Keratinocyte (primary cell): Measurements from ENCODE around the gene NHSL1. TPM values are rescaled to one million over a fixed set of nuclear protein-coding genes. Genes with fewer than 3 reads are reported as not detected.

ENCODE experiments used
- DNase-seq: peaks from one replicate; pipeline ENCODE4 v3.0.0-alpha.2; 2011; ENCODE audit warnings: low read depth, missing footprints, low spot score
- FAIRE-seq: peaks from 2 replicates; lab custom pipeline; 2011; peaks lifted over from hg19 to GRCh38; lab: Jason Lieb, UNC
- H2AFZ ChIP-seq: 2 replicates; pipeline ENCODE4 v1.6.0; 2012; ENCODE audit warnings: low read length, control low read depth, inconsistent platforms; ENCODE audit not compliant: control insufficient read depth
- H3K27ac ChIP-seq: 2 replicates; pipeline ENCODE4 v1.5.1; 2011; ENCODE audit warnings: low read length; ENCODE audit not compliant: control insufficient read depth, insufficient read depth
- H3K27me3 ChIP-seq: 3 replicates; pipeline ENCODE4 v1.6.0; 2011; ENCODE audit warnings: low read length; ENCODE audit not compliant: control insufficient read depth, insufficient read depth; ENCODE audit errors: extremely low read depth
- H3K36me3 ChIP-seq, 2 experiments: 2 replicates in 1 of 2; 3 replicates in 1 of 2; pipeline ENCODE4 v1.5.1; 2011; ENCODE audit warnings: low read length in 2 of 2, mild to moderate bottlenecking in 1 of 2; ENCODE audit not compliant: control insufficient read depth in 2 of 2, insufficient read depth in 2 of 2; ENCODE audit errors: extremely low read depth in 1 of 2
- H3K4me1 ChIP-seq: 3 replicates; pipeline ENCODE4 v1.5.1; 2011; ENCODE audit warnings: low read length; ENCODE audit not compliant: control insufficient read depth, insufficient read depth; ENCODE audit errors: extremely low read depth
- H3K4me2 ChIP-seq: 3 replicates; pipeline ENCODE4 v1.6.0; 2011; ENCODE audit warnings: low read depth, low read length; ENCODE audit not compliant: control insufficient read depth, insufficient read depth; ENCODE audit errors: extremely low read depth
- H3K4me3 ChIP-seq, 3 experiments: fragments of 200-600 bp in 1 of 3; sonication (generic) in 1 of 3; 2 replicates in 2 of 3; 3 replicates in 1 of 3; pipeline ENCODE4 v1.5.1; 2011 to 2016; ENCODE audit warnings: low read length in 3 of 3, mild to moderate bottlenecking in 3 of 3, control low read depth in 2 of 3, inconsistent platforms in 1 of 3, low read depth in 1 of 3, mixed read lengths in 1 of 3, mixed run types in 1 of 3, moderate library complexity in 1 of 3; ENCODE audit not compliant: control insufficient read depth in 2 of 3, insufficient read depth in 2 of 3; ENCODE audit errors: extremely low read depth in 1 of 3
- H3K79me2 ChIP-seq: 2 replicates; pipeline ENCODE4 v1.6.0; 2012; ENCODE audit warnings: low read length; ENCODE audit not compliant: control insufficient read depth, insufficient read depth
- H3K9ac ChIP-seq: 3 replicates; pipeline ENCODE4 v1.6.0; 2011; ENCODE audit warnings: low read length; ENCODE audit not compliant: control insufficient read depth, insufficient read depth; ENCODE audit errors: extremely low read depth
- H3K9me1 ChIP-seq: 3 replicates; pipeline ENCODE4 v1.6.0; 2011; ENCODE audit warnings: low read length; ENCODE audit not compliant: control insufficient read depth, insufficient read depth; ENCODE audit errors: extremely low read depth
- H3K9me3 ChIP-seq: 2 replicates; pipeline ENCODE4 v1.5.1; 2012; ENCODE audit warnings: low read depth, low read length; ENCODE audit not compliant: control insufficient read depth
- H4K20me1 ChIP-seq: 3 replicates; pipeline ENCODE4 v1.6.0; 2011; ENCODE audit warnings: low read length; ENCODE audit not compliant: control insufficient read depth, insufficient read depth; ENCODE audit errors: extremely low read depth
- EZH2 ChIP-seq: IDR thresholded peaks from one replicate; pipeline ENCODE4 v1.6.1; 2012; ENCODE audit warnings: inconsistent platforms, mild to moderate bottlenecking, low read length, moderate library complexity
- dilution Hi-C: fragments of 300-500 bp; cut with MboI; formaldehyde crosslinking; loops from one replicate; pipeline ENCODE4 v1.7.0; 2020; ENCODE audit warnings: low sequenced_read_pairs; ENCODE audit not compliant: extremely low pct_ligation_motif_present
- polyA plus RNA-seq, 5 experiments: library from polyadenylated mRNA; depleted of rRNA in 3 of 5; stranded (reverse) in 3 of 5; stranded (forward) in 1 of 5; unstranded in 1 of 5; fragments of >200 nt; gene quantifications; 1 replicate in 1 of 5; 2 replicates in 3 of 5; 3 replicates in 1 of 5; pipeline versions ENCODE4 v1.2.1 to v1.2.3, GENCODE V29; 2011 to 2012; ENCODE audit warnings: missing spikeins in 2 of 5, low read depth in 1 of 5, low replicate concordance in 1 of 5
- TF ChIP-seq, protein P1 (sequence below), 3 experiments: IDR thresholded peaks in 1 of 3; conservative IDR thresholded peaks in 1 of 3; optimal IDR thresholded peaks in 1 of 3; 2 replicates in 2 of 3; 3 replicates in 1 of 3; pipeline versions ENCODE3 to v1.5.1; 2011; ENCODE audit warnings: low read length in 3 of 3, mild to moderate bottlenecking in 3 of 3, moderate library complexity in 2 of 3, control low read depth in 1 of 3, inconsistent platforms in 1 of 3; ENCODE audit not compliant: insufficient read depth in 2 of 3; ENCODE audit errors: extremely low read depth in 1 of 3

The NHSL1 gene
- polyA plus RNA-seq, 1 donor (not counting 4 experiments of a cell fraction or from before 2014, with no cell fraction given), result 11.8 TPM

- Histone ChIP-seq H3K36me3 (no peaks in the 10 kb centered on the region), H3K4me3 (no peak overlapping the region), H4K20me1 (no peaks in the 10 kb centered on the region), H3K9me1 (peaks cover 5% of the 10 kb centered on the region), H3K79me2 (peaks cover 59% of the 10 kb centered on the region), H2AFZ (no peak overlapping the region), H3K27ac (peak overlapping the region; percentile 23), H3K9me3 (no peaks in the 10 kb centered on the region), H3K27me3 (no peaks in the 10 kb centered on the region), H3K4me2 (no peak overlapping the region), H3K4me1 (peaks cover 13% of the 10 kb centered on the region), H3K9ac (no peak overlapping the region)
- TF ChIP-seq EZH2, result no peak
- TF ChIP-seq, protein P1, sequence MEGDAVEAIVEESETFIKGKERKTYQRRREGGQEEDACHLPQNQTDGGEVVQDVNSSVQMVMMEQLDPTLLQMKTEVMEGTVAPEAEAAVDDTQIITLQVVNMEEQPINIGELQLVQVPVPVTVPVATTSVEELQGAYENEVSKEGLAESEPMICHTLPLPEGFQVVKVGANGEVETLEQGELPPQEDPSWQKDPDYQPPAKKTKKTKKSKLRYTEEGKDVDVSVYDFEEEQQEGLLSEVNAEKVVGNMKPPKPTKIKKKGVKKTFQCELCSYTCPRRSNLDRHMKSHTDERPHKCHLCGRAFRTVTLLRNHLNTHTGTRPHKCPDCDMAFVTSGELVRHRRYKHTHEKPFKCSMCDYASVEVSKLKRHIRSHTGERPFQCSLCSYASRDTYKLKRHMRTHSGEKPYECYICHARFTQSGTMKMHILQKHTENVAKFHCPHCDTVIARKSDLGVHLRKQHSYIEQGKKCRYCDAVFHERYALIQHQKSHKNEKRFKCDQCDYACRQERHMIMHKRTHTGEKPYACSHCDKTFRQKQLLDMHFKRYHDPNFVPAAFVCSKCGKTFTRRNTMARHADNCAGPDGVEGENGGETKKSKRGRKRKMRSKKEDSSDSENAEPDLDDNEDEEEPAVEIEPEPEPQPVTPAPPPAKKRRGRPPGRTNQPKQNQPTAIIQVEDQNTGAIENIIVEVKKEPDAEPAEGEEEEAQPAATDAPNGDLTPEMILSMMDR (optimal IDR thresholded peaks at IDR 0.05 in 1 of 3, IDR thresholded peaks at IDR 0.05 in 1 of 3, conservative IDR thresholded peaks at IDR 0.05 in 1 of 3; ENCODE audit: extremely low read depth in 1 of 3, insufficient read depth in 2 of 3, low read length in 3 of 3), result no peak
- DNase-seq (peak; percentile 19), FAIRE-seq (peak; percentile 92)
- dilution Hi-C loops, result no loop called here
Measured at GRCh38 chr6:138546733-138547185, 47.5 kb upstream of the NHSL1 start.

GRCh38 chr6:138545621-138545980 lies 46.3 kb upstream of the NHSL1 start:
- Histone ChIP-seq H3K27me3 (no peaks in the 10 kb centered on the region), H3K4me2 (no peak overlapping the region), H3K9me3 (no peaks in the 10 kb centered on the region), H3K4me3 (no peak overlapping the region), H4K20me1 (no peaks in the 10 kb centered on the region), H3K36me3 (no peaks in the 10 kb centered on the region), H3K9ac (no peak overlapping the region), H3K27ac (no peak overlapping the region), H3K9me1 (peaks cover 2% of the 10 kb centered on the region), H3K79me2 (peaks cover 58% of the 10 kb centered on the region), H2AFZ (no peak overlapping the region), H3K4me1 (peaks cover 18% of the 10 kb centered on the region)
- dilution Hi-C loops, result no loop called here
- FAIRE-seq, result no peak
- no peak for DNase-seq
- TF ChIP-seq, protein P1 (optimal IDR thresholded peaks at IDR 0.05 in 1 of 3, IDR thresholded peaks at IDR 0.05 in 1 of 3, conservative IDR thresholded peaks at IDR 0.05 in 1 of 3; ENCODE audit: extremely low read depth in 1 of 3, insufficient read depth in 2 of 3, low read length in 3 of 3), result no peak
- TF ChIP-seq EZH2, result no peak
